Activated CD4-positive, CD25-positive, alpha-beta regulatory T cell treated with anti-CD3 and anti-CD28 coated beads, Interleukin-2, amount 50 U/mL, for 24 hours (primary cell): ENCODE results near the gene STXBP1.

Source experiments
- ATAC-seq, 2 donors: fragments of 150-1000 bp; cut with Tn5 transposase; one replicate each; pipeline ENCODE4 v1.10.0; 2021; ENCODE audit warnings: mild to moderate bottlenecking in 1 of 2, moderate library complexity in 1 of 2

The STXBP1 gene

GRCh38 chr9:127694890-127695720 is 83.0 kb downstream of the STXBP1 start:
- no peak for ATAC-seq

- no peak for ATAC-seq
These were observed 85.5 kb downstream of the STXBP1 start for GRCh38 chr9:127697575-127697974.

DNA sequence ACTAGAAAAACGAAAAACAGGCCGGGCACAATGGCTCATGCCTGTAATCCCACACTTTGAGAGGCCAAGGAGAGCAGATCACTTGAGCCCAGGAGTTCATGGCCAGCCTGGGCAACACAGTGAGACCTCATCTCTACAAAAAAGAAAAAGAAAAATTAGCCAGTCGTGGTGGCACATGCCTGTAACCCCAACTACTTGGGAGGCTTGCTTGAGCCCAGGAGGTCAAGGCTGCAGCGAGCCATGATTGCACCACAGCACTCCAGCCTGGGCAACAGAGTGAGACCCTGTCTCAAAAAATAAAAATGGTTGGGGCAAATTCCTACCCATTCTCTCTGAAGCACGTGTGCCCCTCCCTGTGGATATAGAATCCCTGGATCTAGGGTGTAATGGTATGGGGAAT is 86.3 kb downstream of the STXBP1 start:
- ATAC-seq = no peak

DNA sequence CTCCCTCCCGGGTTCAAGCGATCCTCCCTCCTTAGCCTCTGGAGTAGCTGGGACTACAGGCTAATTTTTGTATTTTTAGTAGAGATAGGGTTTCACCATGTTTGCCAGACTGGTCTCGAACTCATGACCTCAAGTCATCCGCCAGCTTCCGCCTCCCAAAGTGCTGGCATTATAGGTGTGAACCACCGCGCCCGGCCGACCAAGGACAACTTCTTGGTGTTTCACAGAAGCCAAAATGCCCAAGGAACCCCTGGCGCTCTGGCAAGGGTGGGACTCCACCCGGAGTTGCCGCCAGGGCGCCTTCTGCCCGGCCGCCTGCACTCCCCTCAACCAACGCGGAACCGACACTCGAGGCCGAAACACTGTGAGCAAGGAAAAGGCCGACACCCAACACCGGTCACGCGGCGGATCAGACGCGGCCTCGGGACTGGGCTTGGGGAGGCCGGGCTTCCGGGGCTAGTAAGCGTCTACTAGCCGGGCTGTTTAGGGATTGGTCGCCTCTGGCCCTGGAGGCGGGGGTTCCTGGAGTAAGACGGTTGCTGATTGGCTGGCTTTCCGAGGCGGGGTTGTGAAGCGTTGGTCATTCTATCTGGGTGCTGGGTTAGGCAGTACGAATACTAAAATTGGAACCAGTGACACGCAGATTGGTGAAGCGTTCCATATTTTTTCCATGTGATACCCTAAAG is 87.1 kb downstream of the STXBP1 start:
- peak; percentile 99 for ATAC-seq

DNA sequence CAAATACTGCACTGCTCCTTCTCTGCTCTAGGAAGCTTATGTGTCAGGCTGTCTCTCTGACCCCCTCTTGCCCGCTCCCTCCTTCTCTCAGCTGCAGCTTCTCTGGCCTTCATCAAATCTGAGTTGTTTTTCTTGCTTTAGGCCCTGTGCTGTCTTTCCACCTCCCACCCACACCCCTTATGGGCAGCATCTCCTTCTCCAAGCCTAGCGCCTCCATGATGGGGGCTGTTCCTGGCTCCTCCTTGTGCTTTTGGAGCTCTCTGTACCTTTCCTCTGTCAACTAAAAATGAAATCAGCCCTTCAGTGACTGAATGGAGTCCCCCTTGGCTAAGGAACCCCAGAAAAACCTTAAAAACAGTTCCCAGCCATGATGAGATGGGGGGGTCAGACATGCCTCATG is 88.1 kb downstream of the STXBP1 start:
- ATAC-seq = no peak

DNA sequence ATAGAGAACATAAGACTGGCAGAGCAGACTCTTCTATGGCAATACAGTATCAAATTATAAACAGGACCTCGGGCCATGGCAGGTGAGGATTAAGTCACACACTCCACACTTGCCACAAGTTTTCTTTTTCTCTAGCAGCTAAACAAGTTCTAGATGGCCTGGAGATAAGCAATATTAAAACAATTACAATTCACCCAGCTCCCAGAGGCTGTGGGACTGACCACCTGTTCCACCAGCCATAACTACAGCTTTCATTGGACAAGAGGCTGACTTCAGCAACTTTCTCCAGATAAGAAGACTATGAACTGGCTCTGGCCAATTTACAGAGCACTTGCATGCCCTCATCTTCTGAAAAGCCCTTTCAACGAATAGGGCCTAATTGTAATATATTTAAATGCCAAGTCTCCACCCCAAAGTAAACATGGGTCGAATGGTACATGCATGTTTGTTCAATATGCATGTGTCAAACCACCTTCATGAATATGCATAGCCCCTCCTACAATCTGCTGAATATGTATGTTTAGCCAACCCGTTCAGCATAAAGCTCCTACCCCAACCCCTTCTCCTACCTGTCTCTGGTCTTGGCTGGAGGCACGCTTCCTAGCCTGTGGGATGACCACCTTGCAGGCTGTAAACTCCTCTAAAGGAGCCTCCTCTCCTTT is 88.6 kb downstream of the STXBP1 start:
- no peak for ATAC-seq

GRCh38 chr9:127703289-127703946 is 91.3 kb downstream of the STXBP1 start:
- no peak for ATAC-seq

- no peak for ATAC-seq
These were observed 93.7 kb downstream of the STXBP1 start for GRCh38 chr9:127705577-127706379.

- no peak for ATAC-seq
These were observed 94.8 kb downstream of the STXBP1 start, which contains the start of gene CFAP157 for GRCh38 chr9:127706836-127707241. Gene CFAP157 (plus strand): TSS chr9:127706988. CDS start chr9:127707032, 44 bp downstream.

DNA sequence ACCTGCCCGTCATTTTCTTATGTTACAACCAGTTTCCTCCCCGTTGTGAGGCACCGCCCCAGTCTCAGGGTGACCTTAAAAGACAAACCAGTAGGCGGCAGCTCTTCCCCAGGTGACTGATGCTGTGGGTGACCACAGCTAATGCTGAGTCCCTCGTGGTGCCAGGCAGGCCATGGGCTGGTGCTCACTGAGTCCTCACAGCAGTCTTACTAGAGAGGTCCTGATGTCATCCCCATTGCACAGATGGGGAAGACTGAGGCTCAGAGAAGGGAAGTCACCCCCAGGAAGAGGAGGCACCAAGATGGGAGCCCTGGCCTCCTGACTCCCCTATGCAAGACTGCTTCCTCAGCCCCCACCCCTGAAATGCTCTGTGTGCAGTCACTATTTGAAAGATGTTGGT is 95.7 kb downstream of the STXBP1 start:
- ATAC-seq = peak; percentile 65 to 84

DNA sequence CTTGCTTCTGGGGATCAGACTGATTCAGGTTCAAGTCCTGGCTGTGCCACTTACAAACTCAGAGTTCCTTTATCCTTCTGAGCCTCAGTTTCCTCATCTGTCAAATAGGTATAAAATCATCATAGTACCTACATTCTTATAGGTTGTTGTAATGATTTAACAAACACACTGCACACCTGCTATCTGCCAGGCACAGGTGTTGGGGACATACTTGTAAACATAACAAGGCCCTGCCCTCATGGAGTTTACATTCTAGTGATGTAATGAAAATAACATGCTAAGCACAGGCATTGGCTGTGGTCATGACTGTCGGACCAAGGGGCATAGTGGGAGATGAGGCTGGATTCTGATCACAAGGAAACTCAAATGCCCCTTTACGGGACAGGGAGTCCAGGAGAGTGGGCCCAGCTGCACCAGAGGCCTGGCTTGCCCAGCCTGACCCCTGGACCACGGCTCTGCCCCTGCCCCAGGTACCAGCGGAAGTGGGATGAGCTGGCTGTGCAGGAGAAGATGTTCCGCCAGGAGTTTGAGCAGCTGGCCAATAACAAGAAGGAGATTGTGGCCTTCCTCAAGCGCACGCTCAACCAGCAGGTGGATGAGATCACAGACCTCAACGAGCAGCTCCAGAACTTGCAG is 97.0 kb downstream of the STXBP1 start:
- ATAC-seq = no peak

GRCh38 chr9:127710204-127710783 is 98.2 kb downstream of the STXBP1 start:
- no peak for ATAC-seq

- no peak for ATAC-seq
These were observed 99.2 kb downstream of the STXBP1 start for GRCh38 chr9:127711226-127711701.

- no peak for ATAC-seq
These were observed 99.8 kb downstream of the STXBP1 start for GRCh38 chr9:127711831-127712274.

- ATAC-seq = no peak
These were observed 100.3 kb downstream of the STXBP1 start for GRCh38 chr9:127712371-127712770.

DNA sequence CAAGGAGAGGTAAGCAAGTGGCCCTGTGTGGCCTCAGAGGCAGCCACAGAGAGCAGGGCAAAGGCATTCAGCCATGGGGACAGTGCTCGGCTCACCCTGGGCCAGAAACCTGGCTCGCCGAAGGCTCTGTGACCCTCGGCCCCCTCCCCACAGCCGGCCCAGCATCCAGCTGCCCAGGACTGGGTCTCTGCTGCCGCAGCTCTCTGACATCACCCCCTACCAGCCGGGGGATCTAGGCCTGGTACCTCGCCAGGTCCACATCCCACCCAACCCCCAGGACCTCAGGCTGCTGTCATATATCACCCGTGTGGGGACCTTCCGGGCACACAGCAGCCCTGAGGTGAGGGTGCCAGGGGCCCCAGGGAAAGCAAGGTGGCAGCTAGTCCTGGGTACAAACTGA is 100.8 kb downstream of the STXBP1 start:
- ATAC-seq = no peak

- ATAC-seq = no peak
These were observed 102.1 kb downstream of the STXBP1 start for GRCh38 chr9:127714020-127714750.

- peak in 1 of 2 donors; percentile 0 for ATAC-seq
These were observed 102.9 kb downstream of the STXBP1 start for GRCh38 chr9:127714951-127715469.

DNA sequence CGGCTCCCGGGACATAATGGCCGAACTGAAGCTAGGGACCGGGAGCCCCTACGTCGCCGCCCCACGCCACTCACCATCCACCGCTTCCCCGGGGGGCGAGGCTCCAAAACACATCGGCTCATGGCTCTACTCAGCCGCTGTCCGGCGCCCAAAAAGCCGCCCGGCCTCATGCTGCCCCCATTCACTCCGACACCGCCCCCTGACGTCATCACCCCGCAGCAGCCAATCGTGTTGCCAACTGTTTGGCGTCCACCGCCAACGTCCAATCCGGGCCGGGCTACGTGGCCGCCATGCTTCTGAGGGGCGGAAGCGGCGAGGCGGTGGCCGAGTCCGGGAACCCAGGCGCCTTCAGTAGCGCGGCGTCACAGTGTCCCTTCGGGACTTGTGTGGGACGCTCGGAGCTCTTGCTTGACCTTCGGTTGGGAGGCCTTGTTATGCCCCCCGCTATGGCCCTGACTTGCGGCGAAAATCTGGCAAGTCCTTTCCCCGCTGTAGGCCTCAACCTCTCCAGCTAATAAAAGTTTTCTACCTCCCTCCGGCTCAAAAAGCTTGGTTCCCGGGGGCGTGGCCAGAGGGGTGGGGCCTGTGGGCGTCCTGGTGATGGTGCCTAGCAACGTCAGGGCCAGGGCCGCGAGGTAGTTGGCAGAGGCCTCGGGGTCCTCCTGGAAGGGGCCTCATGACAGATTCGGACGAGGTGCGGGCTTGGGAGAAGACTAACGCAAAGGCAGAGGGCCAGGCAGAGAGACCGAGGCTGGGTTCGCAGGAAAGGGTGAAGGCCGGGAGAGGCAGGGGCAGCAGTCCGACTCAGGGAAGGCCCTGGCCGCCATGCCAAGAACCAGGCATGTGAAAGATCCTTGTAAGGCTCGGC is 103.6 kb downstream of the STXBP1 start, which contains the start of the genes PTRH1 and TTC16:
Gene PTRH1, minus strand, starts transcription at position 194 of the 868 bp plus-strand sequence. Its CDS starts 24 bp downstream, at position 170.
Gene TTC16, plus strand, starts transcription at position 610 of the 868 bp plus-strand sequence. Its CDS starts 67 bp downstream, at position 677.
- peak; percentile 96 to 97 for ATAC-seq
